Endothelial cell of umbilical vein (primary cell): Measurements from ENCODE around the gene SLF2. TPM values are rescaled to one million over a fixed set of nuclear protein-coding genes. Genes with fewer than 3 reads are reported as not detected.

Experiments
- BruUV-seq: library from RNA; stranded (reverse); fragments of 400-500 nt; replicated peaks from 2 replicates; lab custom pipeline; 2021; lab: Mats Ljungman, UMichigan
- CTCF ChIA-PET: fragments of 300-600, 350-600 bp; sonication (Branson Sonifier 250); formaldehyde crosslinking; loops from one replicate; lab custom pipeline; 2021; ENCODE audit warnings: antibody characterized with exemption, inconsistent platforms; lab: Charles Lee
- POLR2A ChIA-PET: fragments of 300-600, 350-600 bp; sonication (Branson Sonifier 250); formaldehyde crosslinking; loops from one replicate; lab custom pipeline; 2021; ENCODE audit warnings: antibody characterized with exemption, inconsistent platforms; lab: Charles Lee
- DNase-seq: peaks from one replicate; pipeline ENCODE4 v3.0.0-alpha.2; 2011; ENCODE audit warnings: low read depth, low spot score
- FAIRE-seq: peaks from 2 replicates; lab custom pipeline; 2011; peaks lifted over from hg19 to GRCh38; lab: Jason Lieb, UNC
- H2AFZ ChIP-seq: 2 replicates; pipeline ENCODE4 v1.6.0; 2012; ENCODE audit warnings: low read depth, low read length, control low read depth, inconsistent platforms
- H3K27ac ChIP-seq: 2 replicates; pipeline ENCODE4 v1.5.1; 2011; ENCODE audit warnings: low read depth, mild to moderate bottlenecking, control low read depth, low read length, moderate library complexity; ENCODE audit not compliant: insufficient read depth
- H3K27me3 ChIP-seq, 2 experiments: 2 replicates each; pipeline versions ENCODE4 v1.6.0 to v1.6.1; 2011; ENCODE audit warnings: low read length in 2 of 2, mixed read lengths in 1 of 2; ENCODE audit not compliant: control insufficient read depth in 2 of 2, insufficient read depth in 2 of 2
- H3K36me3 ChIP-seq, 2 experiments: 2 replicates in 1 of 2; 3 replicates in 1 of 2; pipeline ENCODE4 v1.5.1; 2011; ENCODE audit warnings: low read length in 2 of 2, mild to moderate bottlenecking in 1 of 2, moderate library complexity in 1 of 2; ENCODE audit not compliant: control insufficient read depth in 2 of 2, insufficient read depth in 2 of 2; ENCODE audit errors: extremely low read depth in 1 of 2
- H3K4me1 ChIP-seq: 3 replicates; pipeline ENCODE4 v1.5.1; 2011; ENCODE audit warnings: mild to moderate bottlenecking, low read length; ENCODE audit not compliant: control insufficient read depth, insufficient read depth; ENCODE audit errors: extremely low read depth
- H3K4me2 ChIP-seq: 2 replicates; pipeline ENCODE4 v1.6.1; 2011; ENCODE audit warnings: low read length, control low read depth, mixed read lengths; ENCODE audit not compliant: insufficient read depth
- H3K4me3 ChIP-seq, 3 experiments: fragments of 200-600 bp in 1 of 3; sonication (generic), shearing (Covaris generic) in 1 of 3; replicated peaks in 1 of 3; 2 replicates each; pipeline ENCODE4 v1.5.1; 2011 to 2016; ENCODE audit warnings: control low read depth in 3 of 3, low read length in 3 of 3, mild to moderate bottlenecking in 2 of 3, inconsistent platforms in 1 of 3, low read depth in 1 of 3, moderate library complexity in 1 of 3; ENCODE audit not compliant: insufficient read depth in 1 of 3
- H3K79me2 ChIP-seq: 2 replicates; pipeline ENCODE4 v1.6.0; 2012; ENCODE audit warnings: low read length, inconsistent platforms; ENCODE audit not compliant: control insufficient read depth, insufficient read depth
- H3K9ac ChIP-seq: replicated peaks from 2 replicates; pipeline ENCODE3; 2011; ENCODE audit warnings: low read length, control low read depth; ENCODE audit not compliant: insufficient read depth; ENCODE audit errors: extremely low read depth
- H3K9me1 ChIP-seq: replicated peaks from 3 replicates; pipeline ENCODE4 v1.6.0; 2011; ENCODE audit warnings: mild to moderate bottlenecking, low read length; ENCODE audit not compliant: control insufficient read depth, insufficient read depth; ENCODE audit errors: extremely low read depth
- H3K9me3 ChIP-seq: replicated peaks from 2 replicates; pipeline ENCODE4 v1.5.1; 2012; ENCODE audit warnings: low read length, inconsistent platforms; ENCODE audit not compliant: control insufficient read depth, insufficient read depth
- H4K20me1 ChIP-seq: replicated peaks from 2 replicates; pipeline ENCODE3; 2011; ENCODE audit warnings: mild to moderate bottlenecking, low read length; ENCODE audit not compliant: control insufficient read depth, insufficient read depth; ENCODE audit errors: extremely low read depth
- EZH2 ChIP-seq: IDR thresholded peaks from 2 replicates; pipeline ENCODE4 v1.6.1; 2012; ENCODE audit warnings: borderline replicate concordance, low read depth, mild to moderate bottlenecking, moderate library complexity, low read length, inconsistent platforms; ENCODE audit not compliant: severe bottlenecking
- FOS ChIP-seq: IDR thresholded peaks from 2 replicates; pipeline ENCODE4 v1.6.1; 2011; ENCODE audit warnings: mild to moderate bottlenecking, low read length, moderate library complexity, borderline replicate concordance; ENCODE audit not compliant: insufficient read depth
- GATA2 ChIP-seq: IDR thresholded peaks from 2 replicates; pipeline ENCODE4 v1.7.0; 2011; ENCODE audit warnings: low read depth, mild to moderate bottlenecking, moderate library complexity, mixed read lengths, low read length; ENCODE audit not compliant: insufficient read length, insufficient read depth
- JUN ChIP-seq: IDR thresholded peaks from 2 replicates; pipeline ENCODE4 v1.6.1; 2011; ENCODE audit warnings: borderline replicate concordance, low read depth; ENCODE audit not compliant: insufficient read length, insufficient read depth
- MYC ChIP-seq: IDR thresholded peaks from one replicate; pipeline ENCODE4 v1.6.1; 2011; ENCODE audit warnings: mild to moderate bottlenecking, low read depth, low read length
- POLR2A ChIP-seq: IDR thresholded peaks from 2 replicates; pipeline ENCODE4 v1.6.1; 2012; ENCODE audit warnings: low read depth, mild to moderate bottlenecking, control low read depth, low read length
- POLR2AphosphoS5 ChIP-seq: IDR thresholded peaks from 2 replicates; pipeline ENCODE4 v1.6.1; 2012; ENCODE audit warnings: low read depth, mild to moderate bottlenecking, control low read depth, low read length, moderate library complexity; ENCODE audit not compliant: insufficient read depth
- dilution Hi-C: fragments of 300-500 bp; cut with MboI; formaldehyde crosslinking; loops from one replicate; pipeline ENCODE4 v1.15.0; 2019; ENCODE audit warnings: low sequenced_read_pairs; ENCODE audit not compliant: extremely low pct_ligation_motif_present
- intact Hi-C: fragments of 100-400 bp; cut with micrococcal nuclease; formaldehyde crosslinking; loops from one replicate; pipeline ENCODE4 v1.10.0; 2022
- polyA plus RNA-seq, 4 experiments: library from polyadenylated mRNA; depleted of rRNA in 3 of 4; stranded (reverse) in 3 of 4; unstranded in 1 of 4; fragments of >200 nt; gene quantifications; 2 replicates each; pipeline versions ENCODE4 v1.2.1 to v1.2.3, GENCODE V29; 2011 to 2012; ENCODE audit warnings: missing spikeins in 1 of 4
- total RNA-seq: library from RNA; stranded (reverse); gene quantifications from 2 replicates; pipeline ENCODE4 v1.2.3, GENCODE V29; 2021
- TF ChIP-seq, protein P1 (sequence below), 2 donors: IDR thresholded peaks; 1 replicate in 1 of 2; 2 replicates in 1 of 2; pipeline ENCODE4 v1.5.1; 2011; ENCODE audit warnings: low read length in 2 of 2, mild to moderate bottlenecking in 2 of 2, moderate library complexity in 2 of 2, control low read depth in 1 of 2, inconsistent platforms in 1 of 2, low read depth in 1 of 2; ENCODE audit not compliant: insufficient read depth in 1 of 2; ENCODE audit errors: extremely low read depth in 1 of 2
- TF ChIP-seq, protein P2 (sequence below): IDR thresholded peaks from 2 replicates; pipeline ENCODE4 v1.6.1; 2011; ENCODE audit not compliant: insufficient read depth, insufficient read length

Gene SLF2
- total and polyA plus RNA-seq, 2 donors (not counting 3 experiments of a cell fraction or from before 2014, with no cell fraction given) = 7.5 to 35.5 TPM

DNA sequence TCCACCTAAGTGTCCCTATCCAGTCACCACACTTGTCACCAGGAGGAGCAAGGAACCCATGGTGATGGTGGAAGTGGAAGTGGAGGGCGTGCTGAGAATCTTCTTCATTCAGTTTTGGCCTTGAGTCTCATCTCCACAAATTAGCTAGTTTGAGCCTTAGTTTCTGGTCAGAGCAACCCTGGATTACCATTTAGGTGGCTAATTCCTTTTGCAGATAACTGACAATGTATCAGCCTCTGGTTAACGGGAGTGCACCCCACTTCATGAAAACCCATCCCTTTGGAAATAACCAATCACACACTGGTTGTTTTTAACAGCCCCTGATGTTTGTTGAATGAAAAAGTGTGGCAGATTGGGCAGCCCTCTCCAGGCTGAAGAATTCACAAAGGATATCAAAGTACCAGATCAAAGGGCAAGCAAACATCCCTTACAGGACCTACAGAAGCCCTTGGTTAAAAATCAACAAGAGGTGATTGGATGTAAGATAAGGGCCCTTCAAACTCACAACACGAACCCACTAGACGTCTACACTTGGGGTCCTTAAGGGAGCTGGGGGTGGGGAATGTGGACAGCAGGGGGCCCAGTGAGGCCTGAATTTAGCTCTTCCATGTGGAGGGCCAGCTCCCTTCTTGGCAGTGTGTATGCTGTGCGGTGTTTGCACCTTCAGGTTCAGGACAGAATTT lies 37.1 kb upstream of the SLF2 start:
- Histone ChIP-seq H2AFZ (no peak overlapping the region), H3K9me3 (no peaks in the 10 kb centered on the region), H3K9ac (no peak overlapping the region), H4K20me1 (no peaks in the 10 kb centered on the region), H3K27ac (no peak overlapping the region), H3K4me2 (no peak overlapping the region), H3K9me1 (no peaks in the 10 kb centered on the region), H3K27me3 (peaks cover 5 to 11% of the 10 kb centered on the region in 2 experiments), H3K4me3 (no peak overlapping the region), H3K79me2 (no peaks in the 10 kb centered on the region), H3K36me3 (no peaks in the 10 kb centered on the region), H3K4me1 (no peaks in the 10 kb centered on the region)
- intact Hi-C loops = loop anchor here (5.0 kb wide), 2 partner anchors 143 to 358 kb away; partner anchors contain the start of gene SEC31B
- no peak for TF ChIP-seq POLR2A
- TF ChIP-seq EZH2 = no peak
- TF ChIP-seq JUN = no peak
- no peak for TF ChIP-seq MYC
- TF ChIP-seq, protein P1, sequence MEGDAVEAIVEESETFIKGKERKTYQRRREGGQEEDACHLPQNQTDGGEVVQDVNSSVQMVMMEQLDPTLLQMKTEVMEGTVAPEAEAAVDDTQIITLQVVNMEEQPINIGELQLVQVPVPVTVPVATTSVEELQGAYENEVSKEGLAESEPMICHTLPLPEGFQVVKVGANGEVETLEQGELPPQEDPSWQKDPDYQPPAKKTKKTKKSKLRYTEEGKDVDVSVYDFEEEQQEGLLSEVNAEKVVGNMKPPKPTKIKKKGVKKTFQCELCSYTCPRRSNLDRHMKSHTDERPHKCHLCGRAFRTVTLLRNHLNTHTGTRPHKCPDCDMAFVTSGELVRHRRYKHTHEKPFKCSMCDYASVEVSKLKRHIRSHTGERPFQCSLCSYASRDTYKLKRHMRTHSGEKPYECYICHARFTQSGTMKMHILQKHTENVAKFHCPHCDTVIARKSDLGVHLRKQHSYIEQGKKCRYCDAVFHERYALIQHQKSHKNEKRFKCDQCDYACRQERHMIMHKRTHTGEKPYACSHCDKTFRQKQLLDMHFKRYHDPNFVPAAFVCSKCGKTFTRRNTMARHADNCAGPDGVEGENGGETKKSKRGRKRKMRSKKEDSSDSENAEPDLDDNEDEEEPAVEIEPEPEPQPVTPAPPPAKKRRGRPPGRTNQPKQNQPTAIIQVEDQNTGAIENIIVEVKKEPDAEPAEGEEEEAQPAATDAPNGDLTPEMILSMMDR (IDR thresholded peaks at IDR 0.05; ENCODE audit: extremely low read depth in 1 of 2, insufficient read depth in 1 of 2, low read depth in 1 of 2, low read length in 2 of 2) = no peak
- TF ChIP-seq POLR2AphosphoS5 = no peak
- TF ChIP-seq FOS = no peak
- TF ChIP-seq GATA2 = no peak
- TF ChIP-seq, protein P2, sequence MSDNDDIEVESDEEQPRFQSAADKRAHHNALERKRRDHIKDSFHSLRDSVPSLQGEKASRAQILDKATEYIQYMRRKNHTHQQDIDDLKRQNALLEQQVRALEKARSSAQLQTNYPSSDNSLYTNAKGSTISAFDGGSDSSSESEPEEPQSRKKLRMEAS = no peak
- ChIA-PET CTCF (interaction anchor here (0.8 to 2.3 kb wide), 6 partner anchors 13 to 357 kb away, joined by 3 to 8 read pairs (median 4); no protein-coding TSS in a partner anchor), POLR2A (no interaction called here)
- dilution Hi-C loops = no loop called here
- FAIRE-seq = no peak
- no TSS peak for BruUV-seq
- no peak for DNase-seq
